Measurements from ENCODE around the gene KLRF2.

Gene KLRF2

GRCh38 chr12:9888665-9889273 is 7.5 kb downstream of the KLRF2 start:
- DNase-seq, result no peak

- DNase-seq, result no peak
These were observed 14.1 kb downstream of the KLRF2 start for GRCh38 chr12:9895215-9895971.

GRCh38 chr12:9897535-9897934 is 16.2 kb downstream of the KLRF2 start:
- DNase-seq, result no peak

- DNase-seq, result no peak
These were observed 17.9 kb downstream of the KLRF2 start for GRCh38 chr12:9899209-9899608.

GRCh38 chr12:9900930-9901329 is 19.6 kb downstream of the KLRF2 start:
- DNase-seq, result no peak

- DNase-seq, result no peak
These were observed 21.4 kb downstream of the KLRF2 start for GRCh38 chr12:9902539-9903228.

GRCh38 chr12:9906873-9907272 is 25.6 kb downstream of the KLRF2 start:
- no peak for DNase-seq

- no peak for DNase-seq
These were observed 26.5 kb downstream of the KLRF2 start for GRCh38 chr12:9907769-9908168.

GRCh38 chr12:9908350-9908749 is 27.1 kb downstream of the KLRF2 start:
- no peak for DNase-seq

- DNase-seq, result no peak
These were observed 28.4 kb downstream of the KLRF2 start for GRCh38 chr12:9909724-9910123.

GRCh38 chr12:9910716-9911421 is 29.6 kb downstream of the KLRF2 start:
- no peak for DNase-seq

GRCh38 chr12:9911708-9912107 is 30.4 kb downstream of the KLRF2 start:
- no peak for DNase-seq

- DNase-seq, result no peak
These were observed 38.2 kb downstream of the KLRF2 start for GRCh38 chr12:9919443-9919842.

GRCh38 chr12:9920451-9920850 is 39.2 kb downstream of the KLRF2 start:
- DNase-seq, result no peak

- DNase-seq, result no peak
These were observed 41.1 kb downstream of the KLRF2 start for GRCh38 chr12:9922429-9922828.

GRCh38 chr12:9925705-9926393 is 44.6 kb downstream of the KLRF2 start:
- peak; percentile 2 for DNase-seq

- no peak for DNase-seq
These were observed 45.6 kb downstream of the KLRF2 start for GRCh38 chr12:9926876-9927275.

- no peak for DNase-seq
These were observed 47.3 kb downstream of the KLRF2 start for GRCh38 chr12:9928607-9929006.

- no peak for DNase-seq
These were observed 50.0 kb downstream of the KLRF2 start for GRCh38 chr12:9931245-9931644.

- DNase-seq, result no peak
These were observed 51.0 kb downstream of the KLRF2 start, which contains the start of gene CLEC2A for GRCh38 chr12:9932270-9932669. TSS of gene CLEC2A (minus strand) at chr12:9932370. CDS start at chr12:9932329, 41 bp downstream.

GRCh38 chr12:9933958-9934357 is 52.7 kb downstream of the KLRF2 start:
- no peak for DNase-seq

- no peak for DNase-seq
These were observed 53.7 kb downstream of the KLRF2 start for GRCh38 chr12:9935026-9935425.

GRCh38 chr12:9936591-9936990 is 55.3 kb downstream of the KLRF2 start:
- no peak for DNase-seq
